Ascending aorta (tissue), 2 donors: Measurements from ENCODE around the gene LRRC41. TPM values are rescaled to one million over a fixed set of nuclear protein-coding genes. Genes with fewer than 3 reads are reported as not detected.
"Not testable (repeated sequence)": the region's sequence is repeated elsewhere in the genome, so short reads cannot be mapped to it uniquely, and the experiment has no call there.

Experiments
- DNase-seq, 2 donors: peaks; one replicate each; pipeline ENCODE4 v3.0.0-alpha.2; 2019; ENCODE audit warnings: low spot score in 2 of 2
- H3K27ac ChIP-seq, 2 donors: fragments of 200-600 bp; sonication (generic); one replicate each; pipeline ENCODE4 v1.5.1; 2016 to 2017; ENCODE audit warnings: mild to moderate bottlenecking in 1 of 2
- H3K27me3 ChIP-seq: fragments of 200-600 bp; sonication (generic); one replicate; pipeline ENCODE4 v1.5.1; 2017
- H3K36me3 ChIP-seq, 2 donors: fragments of 200-600 bp; sonication (generic); one replicate each; pipeline ENCODE4 v1.5.1; 2016
- H3K4me1 ChIP-seq, 2 donors: fragments of 200-600 bp; sonication (generic); one replicate each; pipeline ENCODE4 v1.5.1; 2016 to 2017; ENCODE audit warnings: mild to moderate bottlenecking in 1 of 2
- H3K4me3 ChIP-seq, 2 donors: fragments of 200-600 bp; sonication (generic); one replicate each; pipeline ENCODE4 v1.5.1; 2016 to 2017; ENCODE audit warnings: mild to moderate bottlenecking in 1 of 2
- H3K9me3 ChIP-seq, 2 donors: fragments of 200-600 bp; sonication (generic); one replicate each; pipeline ENCODE4 v1.5.1; 2016
- intact Hi-C: fragments of 100-400 bp; cut with DNase I; formaldehyde crosslinking; loops from one replicate; pipeline ENCODE4 v1.15.1; 2023
- total RNA-seq: library from RNA; depleted of rRNA; stranded (reverse); fragments of >200 nt; gene quantifications from one replicate; pipeline ENCODE4 v1.1.0, GENCODE V29; 2016
- TF ChIP-seq, protein P1 (sequence below), 3 experiments: fragments of 200-600 bp in 2 of 3; fragments of 450-650 bp in 1 of 3; sonication (generic) in 2 of 3; IDR thresholded peaks; one replicate each; pipeline ENCODE4 v1.5.1; 2016 to 2019; ENCODE audit warnings: antibody characterized with exemption in 3 of 3, mild to moderate bottlenecking in 1 of 3, moderate library complexity in 1 of 3

Gene LRRC41
- total RNA-seq, 1 donor from 2014 or later: 102 TPM

DNA sequence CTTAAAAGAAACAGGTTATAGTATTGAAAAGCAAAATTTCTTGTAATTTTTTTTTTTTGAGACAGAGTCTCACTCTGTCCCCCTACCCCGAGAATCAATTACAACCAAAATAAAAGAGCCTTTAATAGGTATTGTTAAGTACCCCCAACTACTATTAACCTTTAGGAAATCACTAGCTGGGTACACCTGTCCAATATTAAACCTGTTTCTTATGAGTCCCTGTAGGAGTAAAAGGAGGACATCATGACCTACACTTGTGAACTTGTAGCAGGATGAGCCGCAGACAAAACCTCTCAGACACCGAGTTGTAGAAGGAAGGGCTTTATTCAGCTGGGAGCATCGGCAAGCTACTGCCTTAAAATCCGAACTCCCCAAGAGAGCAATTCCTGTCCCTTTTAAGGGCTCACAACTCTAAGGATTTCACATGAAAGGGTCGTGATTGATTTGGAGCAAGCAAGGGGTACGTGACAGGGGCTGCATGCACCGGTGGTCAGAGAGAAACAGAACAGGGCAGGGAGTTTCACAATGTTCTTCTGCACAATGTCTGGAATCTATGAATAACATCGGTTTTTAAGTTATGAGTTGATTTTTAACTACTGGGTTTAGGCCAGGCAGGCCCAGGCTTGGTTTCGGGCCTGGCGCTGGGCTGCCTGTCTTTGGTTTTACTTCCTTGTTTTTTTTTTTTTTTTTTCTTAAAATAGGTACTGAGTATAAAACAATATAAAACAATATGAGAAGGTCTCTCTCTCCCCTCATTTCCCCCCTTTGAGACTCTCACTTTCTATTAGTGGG lies 22.1 kb upstream of the LRRC41 start:
- H3K27ac ChIP-seq, H3K9me3 ChIP-seq, DNase-seq, H3K4me3 ChIP-seq, H3K36me3 ChIP-seq, H3K27me3 ChIP-seq, H3K4me1 ChIP-seq, intact Hi-C loops: not testable (repeated sequence)

DNA sequence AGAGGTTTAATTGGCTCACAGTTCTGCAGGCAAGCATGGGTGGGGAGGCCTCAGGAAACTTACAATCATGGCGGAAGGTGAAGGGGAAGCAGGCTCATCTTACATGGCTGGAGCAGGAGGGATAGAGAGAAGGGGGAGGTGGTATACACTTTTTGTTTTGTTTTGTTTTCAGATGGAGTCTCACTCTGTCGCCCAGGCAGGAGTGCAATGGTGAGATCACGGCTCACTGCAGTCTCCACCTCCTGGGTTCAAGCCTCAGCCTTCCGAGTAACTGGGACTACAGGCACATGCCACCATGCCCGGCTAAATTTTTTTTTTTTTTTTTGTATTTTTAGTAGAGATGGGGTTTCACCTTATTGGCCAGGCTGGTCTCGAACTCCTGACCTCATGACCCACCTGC lies 18.8 kb upstream of the LRRC41 start:
- H3K27me3 ChIP-seq, H3K4me1 ChIP-seq, DNase-seq, intact Hi-C loops, H3K27ac ChIP-seq, H3K4me3 ChIP-seq, H3K36me3 ChIP-seq, H3K9me3 ChIP-seq: not testable (repeated sequence)

DNA sequence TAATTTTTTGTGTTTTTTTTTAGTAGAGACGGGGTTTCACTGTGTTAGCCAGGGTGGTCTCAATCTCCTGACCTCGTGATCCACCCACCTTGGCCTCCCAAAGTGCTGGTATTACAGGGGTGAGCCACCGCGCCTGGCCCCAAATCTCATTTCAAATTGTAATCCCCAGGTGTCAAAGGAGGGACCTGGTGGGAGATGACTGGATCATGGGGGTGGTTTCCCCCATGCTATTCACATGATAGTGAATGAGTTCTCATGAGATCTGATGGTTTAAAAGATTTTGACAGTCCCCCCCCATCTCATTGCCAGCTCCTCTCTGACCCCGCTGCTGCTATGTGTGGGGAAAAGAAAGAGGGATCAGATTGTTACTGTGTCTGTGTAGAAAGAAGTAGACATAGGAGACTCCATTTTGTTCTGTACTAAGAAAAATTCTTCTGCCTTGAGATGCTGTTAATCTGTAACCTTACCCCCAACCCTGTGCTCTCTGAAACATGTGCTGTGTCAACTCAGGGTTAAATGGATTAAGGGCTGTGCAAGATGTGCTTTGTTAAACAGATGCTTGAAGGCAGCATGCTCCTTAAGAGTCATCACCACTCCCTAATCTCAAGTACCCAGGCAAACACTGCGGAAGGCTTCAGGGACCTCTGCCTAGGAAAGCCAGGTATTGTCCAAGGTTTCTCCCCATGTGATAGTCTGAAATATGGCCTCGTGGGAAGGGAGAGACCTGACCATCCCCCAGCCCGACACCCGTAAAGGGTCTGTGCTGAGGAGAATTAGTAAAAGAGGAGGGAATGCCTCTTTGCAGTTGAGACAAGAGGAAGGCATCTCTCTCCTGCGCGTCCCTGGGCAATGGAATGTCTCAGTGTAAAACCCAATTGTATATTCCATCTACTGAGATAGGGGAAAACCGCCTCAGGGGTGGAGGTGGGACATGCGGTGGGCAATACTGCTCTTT lies 16.8 kb upstream of the LRRC41 start:
- H3K27ac ChIP-seq, H3K27me3 ChIP-seq, H3K4me3 ChIP-seq, H3K4me1 ChIP-seq, intact Hi-C loops, H3K9me3 ChIP-seq: not testable (repeated sequence)
- peak in 1 of 2 donors; percentile 25 for DNase-seq
- peaks cover 6 to 16% of the 10 kb centered on the region in 2 donors for H3K36me3 ChIP-seq

DNA sequence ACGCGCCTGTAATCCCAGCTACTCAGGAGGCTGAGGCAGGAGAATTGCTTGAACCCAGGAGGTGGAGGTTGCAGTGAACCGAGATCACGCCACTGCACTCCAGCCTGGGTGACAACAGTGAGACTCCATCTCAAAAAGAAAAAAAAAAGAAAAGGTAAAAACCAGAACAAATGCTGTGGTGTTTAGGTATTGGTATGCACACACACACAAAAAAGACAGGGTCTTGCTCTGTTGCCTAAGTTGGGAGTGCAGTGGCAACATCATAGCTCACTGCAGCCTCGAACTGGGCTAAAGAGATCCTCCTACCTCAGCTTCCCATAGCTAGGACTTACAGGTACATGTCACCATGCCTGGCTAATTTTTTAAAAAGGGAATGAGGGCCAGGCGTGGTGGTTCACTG lies 15.9 kb upstream of the LRRC41 start:
- H3K27ac ChIP-seq, H3K27me3 ChIP-seq, H3K4me1 ChIP-seq, intact Hi-C loops, H3K4me3 ChIP-seq, H3K9me3 ChIP-seq: not testable (repeated sequence)
- peaks cover 6 to 23% of the 10 kb centered on the region in 2 donors for H3K36me3 ChIP-seq
- peak in 1 of 2 donors; percentile 12 for DNase-seq

DNA sequence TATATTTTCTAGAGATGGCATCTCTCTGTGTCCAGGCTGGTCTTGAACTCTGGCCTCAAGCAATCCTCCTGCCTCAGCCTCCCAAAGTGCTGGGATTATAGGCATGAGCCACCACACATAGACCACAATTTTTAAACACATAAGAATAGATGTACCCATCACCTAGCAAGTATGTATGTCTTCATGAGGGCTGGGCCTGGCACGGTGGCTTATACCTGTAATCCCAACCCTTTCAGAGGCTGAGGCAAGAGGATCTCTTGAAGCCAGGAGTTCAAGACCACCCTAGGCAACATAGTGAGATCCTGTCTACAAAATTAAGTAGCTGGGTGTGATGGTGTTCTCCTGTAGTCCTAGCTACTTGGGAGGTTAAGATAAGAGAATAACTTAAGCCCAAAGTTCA lies 13.9 kb upstream of the LRRC41 start:
- peak in 1 of 2 donors; percentile 24 for DNase-seq
- no peaks in the 10 kb centered on the region for H3K4me1 ChIP-seq
- H3K4me3 ChIP-seq: no peak overlapping the region
- peaks cover 19 to 42% of the 10 kb centered on the region in 2 donors for H3K36me3 ChIP-seq
- H3K27ac ChIP-seq: no peak overlapping the region
- intact Hi-C loops: no loop called here
- no peaks in the 10 kb centered on the region for H3K9me3 ChIP-seq
- TF ChIP-seq, protein P1, sequence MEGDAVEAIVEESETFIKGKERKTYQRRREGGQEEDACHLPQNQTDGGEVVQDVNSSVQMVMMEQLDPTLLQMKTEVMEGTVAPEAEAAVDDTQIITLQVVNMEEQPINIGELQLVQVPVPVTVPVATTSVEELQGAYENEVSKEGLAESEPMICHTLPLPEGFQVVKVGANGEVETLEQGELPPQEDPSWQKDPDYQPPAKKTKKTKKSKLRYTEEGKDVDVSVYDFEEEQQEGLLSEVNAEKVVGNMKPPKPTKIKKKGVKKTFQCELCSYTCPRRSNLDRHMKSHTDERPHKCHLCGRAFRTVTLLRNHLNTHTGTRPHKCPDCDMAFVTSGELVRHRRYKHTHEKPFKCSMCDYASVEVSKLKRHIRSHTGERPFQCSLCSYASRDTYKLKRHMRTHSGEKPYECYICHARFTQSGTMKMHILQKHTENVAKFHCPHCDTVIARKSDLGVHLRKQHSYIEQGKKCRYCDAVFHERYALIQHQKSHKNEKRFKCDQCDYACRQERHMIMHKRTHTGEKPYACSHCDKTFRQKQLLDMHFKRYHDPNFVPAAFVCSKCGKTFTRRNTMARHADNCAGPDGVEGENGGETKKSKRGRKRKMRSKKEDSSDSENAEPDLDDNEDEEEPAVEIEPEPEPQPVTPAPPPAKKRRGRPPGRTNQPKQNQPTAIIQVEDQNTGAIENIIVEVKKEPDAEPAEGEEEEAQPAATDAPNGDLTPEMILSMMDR (IDR thresholded peaks at IDR 0.05): no peak
- no peaks in the 10 kb centered on the region for H3K27me3 ChIP-seq

DNA sequence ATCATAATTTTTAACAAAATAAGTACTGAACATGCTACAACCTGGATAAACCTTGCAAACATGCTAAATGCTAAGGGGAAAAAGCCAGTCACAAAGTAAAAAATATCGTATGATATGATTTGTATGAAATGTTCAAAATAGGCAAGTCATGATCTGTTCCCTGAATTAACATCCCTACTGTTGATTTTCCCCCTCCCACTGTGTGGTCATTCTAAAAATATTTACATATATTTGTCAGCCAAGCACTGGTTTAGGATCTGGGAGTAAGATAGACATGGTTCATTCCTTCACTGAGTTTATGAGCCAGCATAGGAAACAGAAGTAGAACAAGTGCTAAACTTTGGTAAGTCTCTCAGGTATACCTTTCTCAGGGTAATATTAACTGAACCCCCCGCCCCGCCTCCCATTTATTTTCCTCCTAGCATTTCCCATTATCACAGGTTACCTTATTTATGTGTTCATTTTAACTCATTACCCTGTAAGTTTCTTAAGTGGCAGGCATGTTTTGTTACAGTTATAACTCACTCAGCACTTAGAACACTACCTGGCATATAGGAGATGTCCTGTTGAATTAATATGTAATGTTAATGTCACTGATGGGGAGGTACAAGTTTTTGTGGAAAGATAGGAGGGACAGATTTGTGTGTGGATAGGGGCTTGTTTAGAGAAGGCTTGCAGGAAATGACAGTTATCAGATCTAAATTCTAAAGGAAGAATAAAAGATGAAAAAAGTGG lies 12.4 kb upstream of the LRRC41 start:
- intact Hi-C loops: no loop called here
- DNase-seq: peak in 1 of 2 donors; percentile 2
- Histone ChIP-seq H3K36me3 (peaks cover 33 to 57% of the 10 kb centered on the region in 2 donors), H3K27me3 (no peaks in the 10 kb centered on the region), H3K4me3 (no peak overlapping the region), H3K4me1 (no peaks in the 10 kb centered on the region), H3K27ac (peak overlapping the region; percentile 62 to 72), H3K9me3 (no peaks in the 10 kb centered on the region)
- TF ChIP-seq, protein P1 (IDR thresholded peaks at IDR 0.05): no peak

DNA sequence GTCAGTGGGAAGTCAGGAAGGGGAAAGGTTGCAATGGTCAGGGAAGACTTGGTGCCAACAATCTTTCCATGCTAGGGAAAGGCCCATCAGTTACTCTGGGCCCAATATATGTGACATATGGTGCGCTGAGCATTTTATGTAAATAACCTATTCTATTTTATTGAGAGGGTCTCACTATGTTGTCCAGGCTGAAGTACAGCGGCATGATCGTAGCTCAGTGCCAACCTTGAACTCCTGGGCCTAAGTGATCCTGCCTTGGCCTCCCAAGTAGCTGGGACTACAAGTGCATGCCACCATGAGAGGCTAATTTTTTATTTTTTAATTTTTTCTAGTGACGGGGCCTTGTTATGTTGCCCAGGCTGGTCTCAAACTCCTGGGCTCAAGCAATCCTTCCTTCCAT lies 6.9 kb upstream of the LRRC41 start:
- Histone ChIP-seq H3K36me3 (peaks cover 43 to 50% of the 10 kb centered on the region in 2 donors), H3K27me3 (no peaks in the 10 kb centered on the region), H3K4me3 (no peak overlapping the region), H3K4me1 (peaks cover 0 to 3% of the 10 kb centered on the region in 2 donors), H3K9me3 (no peaks in the 10 kb centered on the region), H3K27ac (no peak overlapping the region)
- intact Hi-C loops: no loop called here
- no peak for DNase-seq
- TF ChIP-seq, protein P1 (IDR thresholded peaks at IDR 0.05): no peak
